ENCODE data around the gene RAB36. TPM values are rescaled to one million over a fixed set of nuclear protein-coding genes. Genes with fewer than 3 reads are reported as not detected.

RAB36 gene
- total and polyA plus RNA-seq, 3 experiments from 2014 or later, result 0.93 to 1.5 (median 1.5) TPM

- Mint-ChIP-seq H3K27me3 (peaks cover 0 to 1% of the 10 kb centered on the region in 2 donors), H3K9me3 (no peaks in the 10 kb centered on the region), H3K4me3 (no peak overlapping the region), H3K27ac (no peak overlapping the region), H3K36me3 (no peaks in the 10 kb centered on the region), H3K4me1 (no peaks in the 10 kb centered on the region)
- ChIA-PET POLR2A (no interaction called here), CTCF (no interaction called here)
- no peak overlapping the region for H3K4me3 ChIP-seq (ENCODE audit: low read length)
- DNase-seq, result no peak
- H3K27ac ChIP-seq (ENCODE audit: low read depth, low read length), result no peak overlapping the region
- H3K27me3 ChIP-seq (ENCODE audit: insufficient read depth, low read length, poor library complexity, severe bottlenecking), result no peaks in the 10 kb centered on the region
- no peaks in the 10 kb centered on the region for H3K9me3 ChIP-seq (ENCODE audit: low read length)
- no peaks in the 10 kb centered on the region for H3K36me3 ChIP-seq (ENCODE audit: insufficient read depth, low read length)
- no peaks in the 10 kb centered on the region for H3K4me1 ChIP-seq (ENCODE audit: insufficient read depth, low read length)
Measured at GRCh38 chr22:23106906-23107367, 38.3 kb upstream of the RAB36 start.

GRCh38 chr22:23107487-23108248, 37.6 kb upstream of the RAB36 start:
- DNase-seq, result no peak
- H3K4me1 ChIP-seq (ENCODE audit: insufficient read depth, low read length), result no peaks in the 10 kb centered on the region

GRCh38 chr22:23108249-23109078, 36.8 kb upstream of the RAB36 start:
- Histone ChIP-seq H3K4me3 (ENCODE audit: low read length) (no peak overlapping the region), H3K27ac (ENCODE audit: low read depth, low read length) (no peak overlapping the region), H3K4me1 (ENCODE audit: insufficient read depth, low read length) (no peaks in the 10 kb centered on the region), H3K27me3 (ENCODE audit: insufficient read depth, low read length, poor library complexity, severe bottlenecking) (no peaks in the 10 kb centered on the region), H3K36me3 (ENCODE audit: insufficient read depth, low read length) (no peaks in the 10 kb centered on the region), H3K9me3 (ENCODE audit: low read length) (no peaks in the 10 kb centered on the region)
- DNase-seq, result no peak
- Mint-ChIP-seq H3K36me3 (no peaks in the 10 kb centered on the region), H3K4me3 (no peak overlapping the region), H3K9me3 (no peaks in the 10 kb centered on the region), H3K27me3 (peaks cover 0 to 1% of the 10 kb centered on the region in 2 donors), H3K27ac (peak overlapping the region in 2 of 8 donors; percentile 58 to 83), H3K4me1 (no peaks in the 10 kb centered on the region)
- ChIA-PET CTCF (interaction anchor here (1.4 kb wide), 1 partner anchor 148 kb away, joined by 3 read pairs; no protein-coding TSS in a partner anchor), POLR2A (no interaction called here)

More at GRCh38 chr22:23107487-23108248, 37.6 kb upstream of the RAB36 start:
- Histone ChIP-seq H3K4me3 (ENCODE audit: low read length) (no peak overlapping the region), H3K9me3 (ENCODE audit: low read length) (no peaks in the 10 kb centered on the region), H3K36me3 (ENCODE audit: insufficient read depth, low read length) (no peaks in the 10 kb centered on the region), H3K27ac (ENCODE audit: low read depth, low read length) (no peak overlapping the region), H3K27me3 (ENCODE audit: insufficient read depth, low read length, poor library complexity, severe bottlenecking) (no peaks in the 10 kb centered on the region)
- Mint-ChIP-seq H3K4me3 (no peak overlapping the region), H3K9me3 (no peaks in the 10 kb centered on the region), H3K36me3 (no peaks in the 10 kb centered on the region), H3K27me3 (peaks cover 0 to 1% of the 10 kb centered on the region in 2 donors), H3K27ac (peak overlapping the region in 1 of 8 donors; percentile 82), H3K4me1 (no peaks in the 10 kb centered on the region)
- POLR2A ChIA-PET, result no interaction called here
- CTCF ChIA-PET, result no interaction called here

- Mint-ChIP-seq H3K4me3 (no peak overlapping the region), H3K9me3 (no peaks in the 10 kb centered on the region), H3K36me3 (no peaks in the 10 kb centered on the region), H3K27ac (peak overlapping the region in 2 of 8 donors; percentile 58 to 83), H3K4me1 (no peaks in the 10 kb centered on the region), H3K27me3 (peaks cover 0 to 1% of the 10 kb centered on the region in 2 donors)
- Histone ChIP-seq H3K4me3 (ENCODE audit: low read length) (no peak overlapping the region), H3K27me3 (ENCODE audit: insufficient read depth, low read length, poor library complexity, severe bottlenecking) (peaks cover under 1% of the 10 kb centered on the region), H3K36me3 (ENCODE audit: insufficient read depth, low read length) (no peaks in the 10 kb centered on the region), H3K9me3 (ENCODE audit: low read length) (no peaks in the 10 kb centered on the region), H3K27ac (ENCODE audit: low read depth, low read length) (no peak overlapping the region), H3K4me1 (ENCODE audit: insufficient read depth, low read length) (no peaks in the 10 kb centered on the region)
- no peak for DNase-seq
- ChIA-PET CTCF (interaction anchor here (1.4 kb wide), 1 partner anchor 149 kb away, joined by 3 read pairs; no protein-coding TSS in a partner anchor), POLR2A (no interaction called here)
Measured at GRCh38 chr22:23109079-23109347, 36.3 kb upstream of the RAB36 start.

GRCh38 chr22:23109441-23109978, 35.8 kb upstream of the RAB36 start:
- Histone ChIP-seq H3K27ac (ENCODE audit: low read depth, low read length) (no peak overlapping the region), H3K36me3 (ENCODE audit: insufficient read depth, low read length) (no peaks in the 10 kb centered on the region), H3K4me3 (ENCODE audit: low read length) (no peak overlapping the region), H3K4me1 (ENCODE audit: insufficient read depth, low read length) (no peaks in the 10 kb centered on the region), H3K9me3 (ENCODE audit: low read length) (no peaks in the 10 kb centered on the region), H3K27me3 (ENCODE audit: insufficient read depth, low read length, poor library complexity, severe bottlenecking) (peaks cover 4% of the 10 kb centered on the region)
- no peaks in the 10 kb centered on the region for H3K4me1 Mint-ChIP-seq
- H3K27ac Mint-ChIP-seq, result peak overlapping the region in 1 of 8 donors; percentile 57
- no peaks in the 10 kb centered on the region for H3K9me3 Mint-ChIP-seq
- DNase-seq, result no peak
- CTCF ChIA-PET, result interaction anchor here (1.4 kb wide), 1 partner anchor 150 kb away, joined by 3 read pairs; no protein-coding TSS in a partner anchor
- H3K36me3 Mint-ChIP-seq, result no peaks in the 10 kb centered on the region
- no peak overlapping the region for H3K4me3 Mint-ChIP-seq
- POLR2A ChIA-PET, result no interaction called here
- peaks cover 0 to 1% of the 10 kb centered on the region in 2 donors for H3K27me3 Mint-ChIP-seq

GRCh38 chr22:23110190-23110921, 34.9 kb upstream of the RAB36 start:
- Histone ChIP-seq H3K27me3 (ENCODE audit: insufficient read depth, low read length, poor library complexity, severe bottlenecking) (peaks cover 4% of the 10 kb centered on the region), H3K4me1 (ENCODE audit: insufficient read depth, low read length) (no peaks in the 10 kb centered on the region), H3K27ac (ENCODE audit: low read depth, low read length) (no peak overlapping the region), H3K4me3 (ENCODE audit: low read length) (no peak overlapping the region), H3K9me3 (ENCODE audit: low read length) (no peaks in the 10 kb centered on the region), H3K36me3 (ENCODE audit: insufficient read depth, low read length) (no peaks in the 10 kb centered on the region)
- DNase-seq, result no peak
- no peaks in the 10 kb centered on the region for H3K4me1 Mint-ChIP-seq
- H3K9me3 Mint-ChIP-seq, result no peaks in the 10 kb centered on the region
- no peak overlapping the region for H3K4me3 Mint-ChIP-seq
- POLR2A ChIA-PET, result no interaction called here
- H3K36me3 Mint-ChIP-seq, result no peaks in the 10 kb centered on the region
- H3K27ac Mint-ChIP-seq, result no peak overlapping the region
- CTCF ChIA-PET, result interaction anchor here (0.9 to 1.4 kb wide), 3 partner anchors 9 to 150 kb away, joined by 3 read pairs; no protein-coding TSS in a partner anchor
- H3K27me3 Mint-ChIP-seq, result peaks cover 0 to 1% of the 10 kb centered on the region in 2 donors

GRCh38 chr22:23110922-23111527, 34.3 kb upstream of the RAB36 start:
- H3K4me1 ChIP-seq (ENCODE audit: insufficient read depth, low read length), result no peaks in the 10 kb centered on the region
- peaks cover 0 to 1% of the 10 kb centered on the region in 2 donors for H3K27me3 Mint-ChIP-seq
- no peaks in the 10 kb centered on the region for H3K9me3 ChIP-seq (ENCODE audit: low read length)
- no peaks in the 10 kb centered on the region for H3K4me1 Mint-ChIP-seq
- peak overlapping the region in 1 of 8 donors; percentile 40 for H3K27ac Mint-ChIP-seq
- no peak for DNase-seq
- H3K4me3 ChIP-seq (ENCODE audit: low read length), result no peak overlapping the region
- ChIA-PET POLR2A (no interaction called here), CTCF (interaction anchor here (0.9 to 1.3 kb wide), 2 partner anchors 9 to 17 kb away, joined by 3 read pairs; no protein-coding TSS in a partner anchor)
- no peak overlapping the region for H3K4me3 Mint-ChIP-seq
- no peaks in the 10 kb centered on the region for H3K36me3 Mint-ChIP-seq
- H3K27ac ChIP-seq (ENCODE audit: low read depth, low read length), result no peak overlapping the region
- H3K27me3 ChIP-seq (ENCODE audit: insufficient read depth, low read length, poor library complexity, severe bottlenecking), result peaks cover 4% of the 10 kb centered on the region
- no peaks in the 10 kb centered on the region for H3K9me3 Mint-ChIP-seq
- H3K36me3 ChIP-seq (ENCODE audit: insufficient read depth, low read length), result no peaks in the 10 kb centered on the region
